GM10266 (cell line): ENCODE data around the gene DDR2.
"Not testable (repeated sequence)": the region's sequence is repeated elsewhere in the genome, so short reads cannot be mapped to it uniquely, and the experiment has no call there.

ENCODE experiments used
- DNase-seq: peaks from one replicate; pipeline ENCODE4 v3.0.0; 2012; ENCODE audit errors: extremely low spot score
- TF ChIP-seq, protein P1 (sequence below): IDR thresholded peaks from 2 replicates; pipeline ENCODE4 v1.5.1; 2012; ENCODE audit warnings: mild to moderate bottlenecking, low read depth; ENCODE audit not compliant: control insufficient read depth, insufficient read depth; ENCODE audit errors: missing control alignments

DDR2 gene

DNA sequence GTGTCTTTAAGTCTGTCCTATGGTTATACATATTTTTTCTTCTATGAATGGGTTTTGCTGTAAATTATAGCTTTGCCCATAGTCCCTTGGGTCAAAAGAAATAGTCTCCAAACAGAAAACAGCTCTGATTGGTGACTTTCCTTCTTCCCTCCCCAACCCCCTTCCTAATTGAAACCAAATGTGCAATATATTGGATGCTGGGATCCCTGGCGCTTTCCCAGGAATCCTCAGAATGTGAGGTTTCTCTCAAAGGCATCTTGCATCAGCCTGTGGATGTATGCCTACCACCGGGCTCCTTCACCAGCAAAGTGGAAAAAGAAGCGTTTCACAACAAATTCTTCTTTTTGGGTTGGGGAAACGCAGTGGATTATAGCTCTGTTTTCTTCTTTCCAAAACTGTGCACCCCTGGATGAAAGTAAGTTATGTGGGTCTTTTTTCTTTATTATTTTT lies at the start of gene DDR2:
Gene DDR2, plus strand, starts transcription at position 248 of the 450 bp plus-strand sequence. CDS start 86,600 bp downstream, outside the sequence.
- DNase-seq = no peak
- TF ChIP-seq, protein P1, sequence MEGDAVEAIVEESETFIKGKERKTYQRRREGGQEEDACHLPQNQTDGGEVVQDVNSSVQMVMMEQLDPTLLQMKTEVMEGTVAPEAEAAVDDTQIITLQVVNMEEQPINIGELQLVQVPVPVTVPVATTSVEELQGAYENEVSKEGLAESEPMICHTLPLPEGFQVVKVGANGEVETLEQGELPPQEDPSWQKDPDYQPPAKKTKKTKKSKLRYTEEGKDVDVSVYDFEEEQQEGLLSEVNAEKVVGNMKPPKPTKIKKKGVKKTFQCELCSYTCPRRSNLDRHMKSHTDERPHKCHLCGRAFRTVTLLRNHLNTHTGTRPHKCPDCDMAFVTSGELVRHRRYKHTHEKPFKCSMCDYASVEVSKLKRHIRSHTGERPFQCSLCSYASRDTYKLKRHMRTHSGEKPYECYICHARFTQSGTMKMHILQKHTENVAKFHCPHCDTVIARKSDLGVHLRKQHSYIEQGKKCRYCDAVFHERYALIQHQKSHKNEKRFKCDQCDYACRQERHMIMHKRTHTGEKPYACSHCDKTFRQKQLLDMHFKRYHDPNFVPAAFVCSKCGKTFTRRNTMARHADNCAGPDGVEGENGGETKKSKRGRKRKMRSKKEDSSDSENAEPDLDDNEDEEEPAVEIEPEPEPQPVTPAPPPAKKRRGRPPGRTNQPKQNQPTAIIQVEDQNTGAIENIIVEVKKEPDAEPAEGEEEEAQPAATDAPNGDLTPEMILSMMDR = no peak

DNA sequence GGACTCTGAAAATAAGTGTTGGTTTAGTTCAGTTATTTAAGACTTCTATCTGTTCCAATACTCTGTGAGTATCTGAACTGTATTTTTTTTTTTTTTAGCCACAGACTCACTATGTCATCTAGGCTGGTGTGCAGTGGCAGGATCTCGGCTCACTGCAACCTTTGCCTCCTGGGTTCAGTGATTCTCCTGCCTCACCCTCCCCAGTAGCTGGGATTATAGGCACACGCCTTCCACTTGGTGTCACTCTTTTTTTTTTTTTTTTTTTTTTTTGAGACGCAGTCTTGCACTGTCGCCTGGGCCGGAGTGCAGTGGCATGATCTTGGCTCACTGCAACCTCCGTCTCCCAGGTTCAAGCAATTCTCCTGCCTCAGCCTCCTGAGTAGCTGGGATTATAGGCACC lies 49.4 kb upstream of the DDR2 start:
- not testable (repeated sequence) for DNase-seq

DNA sequence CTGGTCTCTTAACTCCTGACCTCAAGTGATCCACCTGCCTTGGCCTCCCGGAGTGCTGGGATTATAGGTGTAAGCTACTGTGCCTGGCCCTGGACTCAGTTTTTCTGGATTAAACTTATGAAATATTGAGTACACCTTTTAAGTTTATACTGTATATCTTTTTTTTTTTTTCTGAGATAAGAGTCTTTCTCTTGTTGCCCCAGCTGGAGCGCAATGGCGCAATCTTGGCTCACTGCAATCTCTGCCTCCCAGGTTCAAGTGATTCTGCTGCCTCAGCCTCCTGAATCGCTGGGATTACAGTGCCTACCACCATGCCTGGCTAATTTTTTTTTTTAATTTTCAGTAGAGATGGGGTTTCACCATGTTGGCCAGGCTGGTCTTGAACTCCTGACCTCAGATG lies 47.2 kb upstream of the DDR2 start:
- DNase-seq = not testable (repeated sequence)

DNA sequence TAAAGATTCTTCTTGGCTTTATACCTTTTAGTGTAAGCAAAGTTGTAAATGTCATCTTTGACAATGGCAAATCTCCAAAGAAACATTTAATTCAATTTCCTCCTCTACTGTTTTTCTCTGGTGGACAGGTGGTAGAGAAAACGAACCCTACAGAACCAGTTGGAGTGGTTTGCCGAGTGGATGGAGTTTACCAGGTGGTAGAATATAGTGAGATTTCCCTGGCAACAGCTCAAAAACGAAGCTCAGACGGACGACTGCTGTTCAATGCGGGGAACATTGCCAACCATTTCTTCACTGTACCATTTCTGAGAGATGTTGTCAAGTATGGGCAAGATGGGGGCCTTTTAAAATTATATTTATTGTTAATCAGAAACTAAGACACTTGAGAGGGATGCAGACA lies 44.9 kb upstream of the DDR2 start:
- DNase-seq = no peak
- TF ChIP-seq, protein P1 = no peak

DNA sequence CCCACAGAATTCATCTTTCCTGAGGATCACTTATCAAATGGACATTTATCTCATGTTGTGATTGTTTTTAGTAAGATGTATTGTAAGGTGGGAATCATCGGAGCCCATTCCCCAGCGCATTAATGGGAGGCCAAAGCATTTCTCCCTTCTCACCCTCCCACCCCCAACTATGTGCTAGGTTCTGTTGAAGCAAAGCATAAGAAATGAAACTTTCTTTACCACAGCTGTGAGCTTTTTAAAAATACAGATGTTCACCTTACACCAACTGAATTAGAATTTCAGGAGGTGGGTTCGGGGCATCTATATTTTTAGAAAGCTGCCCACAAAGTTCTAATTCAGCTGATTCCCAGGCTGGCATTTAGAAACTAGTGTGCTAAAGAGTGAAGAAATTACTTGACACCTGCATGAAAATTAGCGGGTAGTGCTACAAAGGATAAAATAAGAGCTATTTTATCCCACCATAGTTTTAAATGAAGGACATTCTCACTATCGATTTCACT lies 44.5 kb upstream of the DDR2 start:
- DNase-seq = no peak
- TF ChIP-seq, protein P1 = no peak

DNA sequence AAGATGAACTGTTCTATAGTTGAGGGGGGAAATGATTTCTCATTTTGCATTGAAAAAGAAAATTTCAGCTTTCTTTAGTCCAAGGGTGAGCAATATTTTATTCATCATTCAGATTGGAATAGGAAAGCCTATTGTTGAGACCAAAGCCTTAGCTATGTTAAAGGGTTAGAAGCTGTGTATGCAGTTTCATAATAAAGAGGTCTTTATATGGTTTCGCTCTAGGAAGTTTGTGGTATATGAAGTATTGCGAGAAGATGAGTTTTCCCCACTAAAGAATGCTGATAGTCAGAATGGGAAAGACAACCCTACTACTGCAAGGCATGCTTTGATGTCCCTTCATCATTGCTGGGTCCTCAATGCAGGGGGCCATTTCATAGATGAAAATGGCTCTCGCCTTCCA lies 42.2 kb upstream of the DDR2 start:
- DNase-seq = no peak
- TF ChIP-seq, protein P1 = no peak

DNA sequence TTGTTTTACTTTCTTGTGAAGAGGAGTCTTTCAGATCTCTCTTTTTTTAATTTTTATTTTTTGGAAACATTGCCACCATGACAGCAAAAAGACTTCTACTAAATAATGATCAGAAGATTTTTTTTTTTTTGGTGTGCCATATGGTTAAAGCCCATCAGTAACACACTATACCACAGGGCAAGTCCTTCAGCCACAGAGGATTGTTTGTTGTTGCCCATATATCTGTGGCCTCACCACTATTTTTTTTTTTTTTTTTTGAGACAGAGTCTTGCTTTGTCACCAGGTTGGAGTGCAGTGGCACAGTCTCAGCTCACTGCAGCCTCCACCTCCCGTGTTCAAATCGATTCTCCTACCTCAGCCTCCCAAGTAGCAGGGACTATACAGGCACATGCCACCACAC lies 41.6 kb upstream of the DDR2 start:
- DNase-seq = no peak
- TF ChIP-seq, protein P1 = no peak

DNA sequence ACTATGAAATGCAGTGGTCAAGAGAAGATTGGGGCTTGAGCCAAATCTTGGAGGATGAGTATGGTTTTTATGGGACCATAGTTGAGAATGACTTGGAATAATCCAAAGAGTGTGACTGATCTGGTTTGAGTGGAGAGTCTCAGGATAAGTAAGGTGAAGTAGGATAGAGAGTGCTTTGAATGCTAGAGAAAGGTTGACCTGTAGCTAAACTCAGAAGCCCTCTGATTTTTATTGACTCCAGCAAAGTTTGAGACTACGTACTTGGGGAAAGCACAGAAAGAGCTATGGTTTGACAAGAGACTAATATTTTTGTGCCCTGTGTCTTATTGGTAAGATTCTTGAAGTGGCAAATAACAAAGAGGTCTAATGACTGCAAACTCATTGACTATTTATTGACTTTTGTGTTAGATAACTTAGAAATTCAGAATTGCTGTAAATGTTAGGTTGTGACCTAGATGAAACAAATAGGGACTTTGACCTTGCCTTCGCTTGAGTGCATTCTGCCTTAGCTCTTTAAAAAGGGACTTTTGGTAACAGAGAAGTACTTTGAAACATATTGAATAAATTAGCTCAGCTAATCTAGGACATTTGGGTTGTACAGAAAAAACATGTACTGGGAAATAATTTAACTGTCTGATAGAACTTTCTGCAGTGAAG lies 35.6 kb upstream of the DDR2 start:
- no peak for DNase-seq
- TF ChIP-seq, protein P1 = no peak
